MCF 10A (cell line): Measurements from ENCODE around the gene TTC36. TPM values are rescaled to one million over a fixed set of nuclear protein-coding genes. Genes with fewer than 3 reads are reported as not detected.
A peak's percentile ranks its signal among the peaks of the same experiment; 100 is the strongest.
"Not testable (repeated sequence)": the region's sequence is repeated elsewhere in the genome, so short reads cannot be mapped to it uniquely, and the experiment has no call there.

Source experiments
- Bru-seq: library from RNA; stranded (reverse); fragments of 400-500 nt; gene quantifications from one replicate; lab custom pipeline; 2021; lab: Mats Ljungman, UMichigan
- BruChase-seq, 2 experiments: library from RNA; stranded (reverse); fragments of 400-500 nt; gene quantifications; one replicate each; lab custom pipeline; 2021; lab: Mats Ljungman, UMichigan
- BruUV-seq: library from RNA; stranded (reverse); fragments of 400-500 nt; replicated peaks from 2 replicates; lab custom pipeline; 2021; lab: Mats Ljungman, UMichigan
- CTCF ChIA-PET: fragments of 300-600 bp; sonication (Branson Sonifier 250); formaldehyde crosslinking; extraction: SDS; loops from one replicate; lab custom pipeline; 2021; ENCODE audit warnings: antibody characterized with exemption, inconsistent platforms; lab: Yijun Ruan, JAX
- POLR2A ChIA-PET: fragments of 300-600, 350-650 bp; sonication (Branson Sonifier 250); formaldehyde crosslinking; extraction: SDS; loops from one replicate; lab custom pipeline; 2020; ENCODE audit warnings: antibody characterized with exemption, inconsistent platforms; lab: Yijun Ruan, JAX
- DNase-seq: peaks from one replicate; pipeline ENCODE4 v3.0.0-alpha.2; 2018; ENCODE audit not compliant: unreplicated experiment
- H3K27ac Mint-ChIP-seq: one replicate; pipeline ENCODE4 v1.8.0; 2022; ENCODE audit warnings: mild to moderate bottlenecking, low read depth, mixed read lengths; ENCODE audit not compliant: unreplicated experiment
- H3K27me3 Mint-ChIP-seq: one replicate; pipeline ENCODE4 v1.8.0; 2022; ENCODE audit warnings: mixed read lengths; ENCODE audit not compliant: insufficient read depth, unreplicated experiment
- H3K36me3 Mint-ChIP-seq: one replicate; pipeline ENCODE4 v1.8.0; 2022; ENCODE audit warnings: mild to moderate bottlenecking, moderate library complexity, mixed read lengths; ENCODE audit not compliant: insufficient read depth, unreplicated experiment
- H3K4me1 Mint-ChIP-seq: one replicate; pipeline ENCODE4 v1.8.0; 2022; ENCODE audit warnings: mixed read lengths; ENCODE audit not compliant: insufficient read depth, unreplicated experiment
- H3K4me3 Mint-ChIP-seq: one replicate; pipeline ENCODE4 v1.8.0; 2022; ENCODE audit warnings: mild to moderate bottlenecking, moderate library complexity, mixed read lengths; ENCODE audit not compliant: unreplicated experiment
- H3K9me3 Mint-ChIP-seq: one replicate; pipeline ENCODE4 v1.8.0; 2022; ENCODE audit warnings: mixed read lengths; ENCODE audit not compliant: unreplicated experiment
- intact Hi-C: fragments of 100-400 bp; cut with micrococcal nuclease; formaldehyde crosslinking; loops from 2 replicates; pipeline ENCODE4 v1.14.1; 2022
- long read RNA-seq: library from polyadenylated mRNA; stranded (forward); transcript quantifications from one replicate; pipeline ENCODE4 v2.0.0, GENCODE V29; 2022
- total RNA-seq: library from RNA; stranded (reverse); gene quantifications from 2 replicates; pipeline ENCODE4 v1.2.3, GENCODE V29; 2022
- TF ChIP-seq, protein P1 (sequence below): fragments of 200-600 bp; IDR thresholded peaks from one replicate; pipeline ENCODE4 v1.8.0; 2022; ENCODE audit warnings: antibody characterized with exemption, mild to moderate bottlenecking; ENCODE audit not compliant: unreplicated experiment

Gene TTC36, protein sequence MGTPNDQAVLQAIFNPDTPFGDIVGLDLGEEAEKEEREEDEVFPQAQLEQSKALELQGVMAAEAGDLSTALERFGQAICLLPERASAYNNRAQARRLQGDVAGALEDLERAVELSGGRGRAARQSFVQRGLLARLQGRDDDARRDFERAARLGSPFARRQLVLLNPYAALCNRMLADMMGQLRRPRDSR
- total RNA-seq (0.52 and 0.63 TPM in 2 replicates), Bru-seq, nascent RNA (percentile 72 among the genes with signal in this experiment), BruChase-seq, experiment 1, labeled RNA remaining after a 6-hour chase (percentile 68 among the genes with signal in this experiment), BruChase-seq, experiment 2, labeled RNA remaining after a 2-hour chase (percentile 60 among the genes with signal in this experiment)
- long read RNA-seq, result 0 reads

DNA sequence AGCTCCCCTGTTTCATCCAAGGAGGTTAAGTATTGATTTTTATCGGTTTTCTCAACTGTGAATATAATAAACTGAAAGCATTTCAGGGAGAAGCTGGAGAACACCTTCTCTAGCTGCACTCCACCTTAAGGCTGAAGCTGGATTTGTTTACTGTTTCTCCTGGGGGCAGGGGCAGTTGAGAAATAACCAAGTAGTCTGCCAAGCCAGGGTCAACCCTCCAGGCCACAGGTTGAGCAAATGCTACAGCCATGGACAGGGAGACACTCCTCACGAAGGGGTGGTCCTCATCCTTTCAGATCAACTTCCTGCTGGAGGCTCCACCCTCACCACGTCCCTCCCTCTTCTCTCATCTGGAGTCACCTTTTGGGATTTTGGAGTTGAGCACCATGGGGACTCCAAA lies at the start of gene TTC36:
TSS of gene TTC36 (plus strand) at position 366 of the 400 bp plus-strand sequence. CDS start at position 387, 21 bp downstream.
- Mint-ChIP-seq H3K9me3 (no peaks in the 10 kb centered on the region), H3K4me3 (no peak within 1 kb of the TSS), H3K27ac (no peak within 1 kb of the TSS), H3K4me1 (no peaks in the 10 kb centered on the region), H3K36me3 (peaks cover 42% of the 10 kb centered on the region), H3K27me3 (no peaks in the 10 kb centered on the region)
- DNase-seq, result no peak
- BruUV-seq, result no TSS peak
- POLR2A ChIA-PET, result interaction anchor here (0.7 kb wide), 1 partner anchor 12 kb away, joined by 3 read pairs; no protein-coding TSS in a partner anchor
- TF ChIP-seq, protein P1, sequence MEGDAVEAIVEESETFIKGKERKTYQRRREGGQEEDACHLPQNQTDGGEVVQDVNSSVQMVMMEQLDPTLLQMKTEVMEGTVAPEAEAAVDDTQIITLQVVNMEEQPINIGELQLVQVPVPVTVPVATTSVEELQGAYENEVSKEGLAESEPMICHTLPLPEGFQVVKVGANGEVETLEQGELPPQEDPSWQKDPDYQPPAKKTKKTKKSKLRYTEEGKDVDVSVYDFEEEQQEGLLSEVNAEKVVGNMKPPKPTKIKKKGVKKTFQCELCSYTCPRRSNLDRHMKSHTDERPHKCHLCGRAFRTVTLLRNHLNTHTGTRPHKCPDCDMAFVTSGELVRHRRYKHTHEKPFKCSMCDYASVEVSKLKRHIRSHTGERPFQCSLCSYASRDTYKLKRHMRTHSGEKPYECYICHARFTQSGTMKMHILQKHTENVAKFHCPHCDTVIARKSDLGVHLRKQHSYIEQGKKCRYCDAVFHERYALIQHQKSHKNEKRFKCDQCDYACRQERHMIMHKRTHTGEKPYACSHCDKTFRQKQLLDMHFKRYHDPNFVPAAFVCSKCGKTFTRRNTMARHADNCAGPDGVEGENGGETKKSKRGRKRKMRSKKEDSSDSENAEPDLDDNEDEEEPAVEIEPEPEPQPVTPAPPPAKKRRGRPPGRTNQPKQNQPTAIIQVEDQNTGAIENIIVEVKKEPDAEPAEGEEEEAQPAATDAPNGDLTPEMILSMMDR, result no peak
- intact Hi-C loops, result no loop called here
- CTCF ChIA-PET, result interaction anchor here (0.6 to 1.0 kb wide), 3 partner anchors 11 to 35 kb away, joined by 3 read pairs; no protein-coding TSS in a partner anchor

DNA sequence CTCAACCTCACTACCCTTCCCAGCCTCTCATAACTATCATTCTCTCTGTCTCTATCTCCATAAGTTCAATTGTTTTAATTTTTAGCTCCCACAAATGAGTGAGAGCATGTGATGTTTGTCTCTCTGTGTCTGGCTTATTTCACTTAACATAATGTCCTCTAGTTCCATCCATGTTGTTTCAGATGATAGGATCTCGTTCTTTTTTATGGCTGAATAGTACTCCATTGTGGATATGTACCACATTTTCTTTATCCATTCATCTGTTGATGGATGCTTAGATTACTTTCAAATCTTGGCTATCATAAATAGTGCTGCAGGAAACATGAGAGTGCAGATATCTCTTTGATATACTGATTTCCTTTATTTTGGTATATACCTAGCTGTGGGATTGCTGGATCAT lies 46.0 kb upstream of the TTC36 start:
- H3K4me1 Mint-ChIP-seq, H3K9me3 Mint-ChIP-seq, H3K27me3 Mint-ChIP-seq, intact Hi-C loops, BruUV-seq, H3K27ac Mint-ChIP-seq, POLR2A ChIA-PET, H3K4me3 Mint-ChIP-seq, DNase-seq: not testable (repeated sequence)
- peaks cover 96% of the 10 kb centered on the region for H3K36me3 Mint-ChIP-seq
- CTCF ChIA-PET, result interaction anchor here (0.8 kb wide), 1 partner anchor 222 kb away, joined by 3 read pairs; no protein-coding TSS in a partner anchor

DNA sequence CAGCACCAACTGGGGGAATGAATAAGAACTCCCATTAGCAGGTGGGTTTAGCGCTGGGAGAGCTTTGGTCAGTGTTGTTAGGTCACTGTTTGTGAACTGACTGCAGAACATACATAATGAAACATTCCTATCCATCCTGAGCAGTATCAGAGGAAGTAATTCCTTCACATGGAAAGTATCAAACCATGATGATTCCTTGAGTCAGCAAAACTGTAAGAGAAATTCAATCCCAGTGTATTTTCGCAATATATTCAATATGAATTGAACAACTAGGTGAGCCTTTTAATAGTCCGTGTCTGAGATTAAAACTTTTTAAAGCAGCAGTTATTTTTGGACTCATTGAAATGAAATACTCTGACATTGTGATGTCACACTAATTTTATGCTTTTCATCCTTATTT lies 42.9 kb upstream of the TTC36 start:
- BruUV-seq, result no TSS peak
- TF ChIP-seq, protein P1, result no peak
- Mint-ChIP-seq H3K27me3 (no peaks in the 10 kb centered on the region), H3K4me1 (no peaks in the 10 kb centered on the region), H3K4me3 (no peak overlapping the region), H3K27ac (no peak overlapping the region), H3K9me3 (no peaks in the 10 kb centered on the region), H3K36me3 (peaks cover 90% of the 10 kb centered on the region)
- no peak for DNase-seq
- POLR2A ChIA-PET, result no interaction called here
- intact Hi-C loops, result no loop called here
- CTCF ChIA-PET, result no interaction called here

DNA sequence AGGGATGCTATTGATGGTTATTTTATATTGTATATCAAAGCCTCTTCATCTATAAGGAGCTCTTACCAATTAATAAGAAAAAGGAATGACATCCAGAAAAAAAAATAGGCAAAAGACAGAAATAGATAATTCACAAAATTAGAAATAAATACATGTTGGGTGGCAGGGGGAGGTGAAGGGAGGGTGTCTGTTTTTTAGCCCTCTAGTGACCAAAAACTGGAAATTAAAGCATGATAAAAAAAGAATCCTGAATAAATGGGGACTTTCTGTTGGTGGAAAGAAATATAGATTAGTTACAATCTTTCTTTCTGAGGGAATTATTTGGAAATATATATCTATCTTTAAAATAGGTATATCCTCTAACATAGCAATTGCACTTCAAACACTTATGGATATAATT lies 42.0 kb upstream of the TTC36 start:
- CTCF ChIA-PET, result interaction anchor here (0.6 kb wide), 4 partner anchors 11 to 220 kb away, joined by 3 to 4 read pairs (median 4); no protein-coding TSS in a partner anchor
- POLR2A ChIA-PET, result interaction anchor here (0.7 to 1.2 kb wide), 3 partner anchors 47 to 134 kb away, joined by 3 read pairs; no protein-coding TSS in a partner anchor
- TF ChIP-seq, protein P1, result no peak
- H3K36me3 Mint-ChIP-seq, result peaks cover 90% of the 10 kb centered on the region
- BruUV-seq, result no TSS peak
- no peak for DNase-seq
- H3K4me1 Mint-ChIP-seq, result no peaks in the 10 kb centered on the region
- intact Hi-C loops, result loop anchor here (5.0 kb wide), 2 partner anchors 188 to 343 kb away; no protein-coding TSS in a partner anchor
- no peaks in the 10 kb centered on the region for H3K27me3 Mint-ChIP-seq
- no peaks in the 10 kb centered on the region for H3K9me3 Mint-ChIP-seq
- no peak overlapping the region for H3K4me3 Mint-ChIP-seq
- no peak overlapping the region for H3K27ac Mint-ChIP-seq
